K562 (cell line): ENCODE measurements around the gene PPT2. TPM values are rescaled to one million over a fixed set of nuclear protein-coding genes. Genes with fewer than 3 reads are reported as not detected.

Source experiments
- BACH1 ChIP-seq: fragments of 200-800 bp; sonication (Bioruptor generic); IDR thresholded peaks from 2 replicates; pipeline ENCODE4 v1.6.1; 2016; ENCODE audit warnings: missing genetic modification characterization, missing compliant biosample characterization
- FOXK2 ChIP-seq, 2 experiments: fragments of 450-650 bp; IDR thresholded peaks in 1 of 2; conservative IDR thresholded peaks in 1 of 2; 2 replicates each; pipeline ENCODE4 v1.6.1; 2016; ENCODE audit warnings: low read depth in 2 of 2, mild to moderate bottlenecking in 1 of 2
- HDAC1 ChIP-seq, 2 experiments: fragments of 450-650 bp; IDR thresholded peaks; 2 replicates each; pipeline ENCODE4 v1.6.1; 2016 to 2017; ENCODE audit warnings: inconsistent platforms in 1 of 2, mild to moderate bottlenecking in 1 of 2, moderate library complexity in 1 of 2
- HIVEP1 ChIP-seq: fragments of 250-450 bp; sonication (Bioruptor Pico); IDR thresholded peaks from 2 replicates; pipeline ENCODE4 v1.4.0; 2020; ENCODE audit warnings: mild to moderate bottlenecking
- HSF4 ChIP-seq: fragments of 250-450 bp; sonication (Bioruptor Pico); IDR thresholded peaks from 2 replicates; pipeline ENCODE4 v2.1.2; 2022; ENCODE audit warnings: mild to moderate bottlenecking, moderate library complexity, borderline replicate concordance
- KLF13 ChIP-seq: fragments of 450-650 bp; IDR thresholded peaks from 2 replicates; pipeline ENCODE4 v1.6.1; 2016; ENCODE audit warnings: missing genetic modification characterization, low read depth, mild to moderate bottlenecking, missing compliant biosample characterization, moderate library complexity, borderline replicate concordance
- LEF1 ChIP-seq: fragments of 450-650 bp; IDR thresholded peaks from 2 replicates; pipeline ENCODE4 v1.6.1; 2016; ENCODE audit warnings: mild to moderate bottlenecking
- NR2F6 ChIP-seq: fragments of 450-650 bp; formaldehyde crosslinking; IDR thresholded peaks from 2 replicates; pipeline ENCODE4 v1.4.0; 2020; ENCODE audit warnings: mild to moderate bottlenecking
- POLR2G ChIP-seq: fragments of 200-400 bp; formaldehyde crosslinking; IDR thresholded peaks from 2 replicates; pipeline ENCODE4 v1.6.1; 2017; ENCODE audit warnings: low read depth, mild to moderate bottlenecking, antibody characterized with exemption, low read length, moderate library complexity
- PTRF ChIP-seq: fragments of 450-650 bp; IDR thresholded peaks from 2 replicates; pipeline ENCODE4 v1.6.1; 2016; ENCODE audit warnings: mild to moderate bottlenecking, missing genetic modification characterization, missing compliant biosample characterization
- PURB ChIP-seq: sonication (generic); formaldehyde crosslinking; IDR thresholded peaks from 2 replicates; pipeline ENCODE4 v1.9.0; 2021; ENCODE audit warnings: low read depth, mild to moderate bottlenecking, missing genetic modification reagents
- SPI1 ChIP-seq: IDR thresholded peaks from 2 replicates; pipeline ENCODE4 v1.6.1; 2011; ENCODE audit warnings: low read depth, low read length, control low read depth, borderline replicate concordance
- ZBTB1 ChIP-seq: sonication (generic); formaldehyde crosslinking; IDR thresholded peaks from 2 replicates; pipeline ENCODE4 v1.8.1; 2023; ENCODE audit warnings: missing genetic modification reagents, low read depth, mild to moderate bottlenecking, borderline replicate concordance
- ZNF717 ChIP-seq: fragments of 250-450 bp; sonication (Bioruptor Pico); IDR thresholded peaks from 2 replicates; pipeline ENCODE4 v1.5.0; 2021
- ZZZ3 ChIP-seq: fragments of 450-650 bp; IDR thresholded peaks from 2 replicates; pipeline ENCODE4 v1.6.1; 2016; ENCODE audit warnings: antibody characterized with exemption, mild to moderate bottlenecking, moderate library complexity
- polyA plus RNA-seq, 8 experiments: library from polyadenylated mRNA; depleted of rRNA in 4 of 8; stranded (reverse) in 5 of 8; unstranded in 3 of 8; fragments of >200 nt; fragmentation: Nextera tagmentation in 2 of 8; fragmentation: Illumina TruSeq in 1 of 8; extraction: Ambion mirVana in 2 of 8; extraction: Trizol in 1 of 8; gene quantifications; 2 replicates each; pipeline versions ENCODE4 v1.2.1 to v1.2.3, GENCODE V29; 2011 to 2014; ENCODE audit warnings: inconsistent platforms in 1 of 8, missing spikeins in 1 of 8
- total RNA-seq, 7 experiments: library from RNA; depleted of rRNA in 6 of 7; stranded (reverse); fragments of >200 nt in 6 of 7; fragmentation: Illumina TruSeq in 2 of 7; extraction: Trizol in 2 of 7; gene quantifications; 2 replicates each; pipeline versions ENCODE4 v1.2.1 to v1.2.3, GENCODE V29; 2011 to 2021; ENCODE audit warnings: low replicate concordance in 1 of 7
- TF ChIP-seq, protein P1 (sequence below): fragments of 250-450 bp; sonication (Bioruptor Pico); IDR thresholded peaks from 2 replicates; pipeline ENCODE4 v1.9.0; 2021; ENCODE audit warnings: mild to moderate bottlenecking, inconsistent platforms
- TF ChIP-seq, protein P2 (sequence below): sonication (generic); formaldehyde crosslinking; IDR thresholded peaks from 2 replicates; pipeline ENCODE4 v1.8.0; 2023; ENCODE audit warnings: missing genetic modification reagents, mild to moderate bottlenecking, borderline replicate concordance
- TF ChIP-seq, protein P3 (sequence below), 3 experiments: IDR thresholded peaks in 2 of 3; conservative IDR thresholded peaks in 1 of 3; 2 replicates each; pipeline ENCODE4 v1.5.1; 2011 to 2012; ENCODE audit warnings: low read length in 3 of 3, mild to moderate bottlenecking in 3 of 3, control low read depth in 2 of 3, improper control_type of control experiment in 1 of 3, inconsistent platforms in 1 of 3, low read depth in 1 of 3, mixed read lengths in 1 of 3, moderate library complexity in 1 of 3; ENCODE audit not compliant: insufficient read depth in 2 of 3

PPT2 gene
- total and polyA plus RNA-seq, 9 of the 15 experiments (the other 6 are each of a cell fraction or from before 2014, with no cell fraction given), result 27.4 to 98.8 (median 69.9) TPM

DNA sequence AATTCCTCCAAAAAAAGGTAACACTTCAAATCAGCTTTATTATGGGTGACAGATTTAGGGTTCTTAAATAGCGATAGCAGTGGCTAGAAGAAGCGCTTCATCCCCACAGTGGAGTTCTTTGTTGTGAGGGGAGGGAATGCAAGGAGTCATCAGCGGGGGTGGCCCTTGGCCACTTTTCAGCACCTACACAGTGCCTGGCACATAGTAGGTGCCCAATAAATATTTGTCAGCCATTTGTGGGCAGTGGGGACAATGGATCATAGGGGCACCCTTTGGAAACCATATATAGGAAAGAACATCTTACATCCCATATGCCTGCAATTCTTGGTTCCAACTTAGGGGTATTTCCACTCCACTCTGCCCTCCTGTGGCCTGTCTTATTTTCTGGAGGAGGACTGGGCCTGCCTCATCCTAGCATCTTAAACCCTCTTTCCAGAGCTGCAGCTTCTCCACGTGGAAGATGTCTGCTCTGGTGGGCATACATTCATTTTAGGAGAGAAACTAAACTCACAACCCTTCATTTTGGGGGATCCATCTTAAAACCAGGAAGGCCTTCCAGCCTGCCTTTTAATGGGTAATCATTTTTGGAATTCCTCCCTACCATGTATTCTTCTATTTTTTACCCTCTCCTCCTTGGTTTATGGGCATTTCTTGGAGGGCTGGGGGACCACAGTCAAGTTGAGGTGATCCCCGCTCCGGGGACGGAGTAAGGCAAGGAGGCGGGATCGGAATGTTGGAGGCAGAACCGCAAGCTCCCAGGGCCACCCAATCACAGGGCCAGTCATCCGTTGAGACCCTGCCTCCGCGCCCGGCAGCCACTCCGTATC, 41.1 kb downstream of the PPT2 start (continued):
- TF ChIP-seq HDAC1 (IDR thresholded peaks at IDR 0.05), result peak in 1 of 2 experiments; percentile 59; a peak in 1 of 4 replicates
- no peak for TF ChIP-seq HSF4 (CRISPR knock-in tag)
- TF ChIP-seq PURB (CRISPR knock-in tag), result no peak
- no peak for TF ChIP-seq NR2F6
- TF ChIP-seq, protein P1, sequence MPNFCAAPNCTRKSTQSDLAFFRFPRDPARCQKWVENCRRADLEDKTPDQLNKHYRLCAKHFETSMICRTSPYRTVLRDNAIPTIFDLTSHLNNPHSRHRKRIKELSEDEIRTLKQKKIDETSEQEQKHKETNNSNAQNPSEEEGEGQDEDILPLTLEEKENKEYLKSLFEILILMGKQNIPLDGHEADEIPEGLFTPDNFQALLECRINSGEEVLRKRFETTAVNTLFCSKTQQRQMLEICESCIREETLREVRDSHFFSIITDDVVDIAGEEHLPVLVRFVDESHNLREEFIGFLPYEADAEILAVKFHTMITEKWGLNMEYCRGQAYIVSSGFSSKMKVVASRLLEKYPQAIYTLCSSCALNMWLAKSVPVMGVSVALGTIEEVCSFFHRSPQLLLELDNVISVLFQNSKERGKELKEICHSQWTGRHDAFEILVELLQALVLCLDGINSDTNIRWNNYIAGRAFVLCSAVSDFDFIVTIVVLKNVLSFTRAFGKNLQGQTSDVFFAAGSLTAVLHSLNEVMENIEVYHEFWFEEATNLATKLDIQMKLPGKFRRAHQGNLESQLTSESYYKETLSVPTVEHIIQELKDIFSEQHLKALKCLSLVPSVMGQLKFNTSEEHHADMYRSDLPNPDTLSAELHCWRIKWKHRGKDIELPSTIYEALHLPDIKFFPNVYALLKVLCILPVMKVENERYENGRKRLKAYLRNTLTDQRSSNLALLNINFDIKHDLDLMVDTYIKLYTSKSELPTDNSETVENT, result no peak
- no peak for TF ChIP-seq PTRF (tag)
- TF ChIP-seq HIVEP1 (CRISPR knock-in tag), result no peak
- peak; percentile 59 for TF ChIP-seq LEF1
- TF ChIP-seq, protein P2, sequence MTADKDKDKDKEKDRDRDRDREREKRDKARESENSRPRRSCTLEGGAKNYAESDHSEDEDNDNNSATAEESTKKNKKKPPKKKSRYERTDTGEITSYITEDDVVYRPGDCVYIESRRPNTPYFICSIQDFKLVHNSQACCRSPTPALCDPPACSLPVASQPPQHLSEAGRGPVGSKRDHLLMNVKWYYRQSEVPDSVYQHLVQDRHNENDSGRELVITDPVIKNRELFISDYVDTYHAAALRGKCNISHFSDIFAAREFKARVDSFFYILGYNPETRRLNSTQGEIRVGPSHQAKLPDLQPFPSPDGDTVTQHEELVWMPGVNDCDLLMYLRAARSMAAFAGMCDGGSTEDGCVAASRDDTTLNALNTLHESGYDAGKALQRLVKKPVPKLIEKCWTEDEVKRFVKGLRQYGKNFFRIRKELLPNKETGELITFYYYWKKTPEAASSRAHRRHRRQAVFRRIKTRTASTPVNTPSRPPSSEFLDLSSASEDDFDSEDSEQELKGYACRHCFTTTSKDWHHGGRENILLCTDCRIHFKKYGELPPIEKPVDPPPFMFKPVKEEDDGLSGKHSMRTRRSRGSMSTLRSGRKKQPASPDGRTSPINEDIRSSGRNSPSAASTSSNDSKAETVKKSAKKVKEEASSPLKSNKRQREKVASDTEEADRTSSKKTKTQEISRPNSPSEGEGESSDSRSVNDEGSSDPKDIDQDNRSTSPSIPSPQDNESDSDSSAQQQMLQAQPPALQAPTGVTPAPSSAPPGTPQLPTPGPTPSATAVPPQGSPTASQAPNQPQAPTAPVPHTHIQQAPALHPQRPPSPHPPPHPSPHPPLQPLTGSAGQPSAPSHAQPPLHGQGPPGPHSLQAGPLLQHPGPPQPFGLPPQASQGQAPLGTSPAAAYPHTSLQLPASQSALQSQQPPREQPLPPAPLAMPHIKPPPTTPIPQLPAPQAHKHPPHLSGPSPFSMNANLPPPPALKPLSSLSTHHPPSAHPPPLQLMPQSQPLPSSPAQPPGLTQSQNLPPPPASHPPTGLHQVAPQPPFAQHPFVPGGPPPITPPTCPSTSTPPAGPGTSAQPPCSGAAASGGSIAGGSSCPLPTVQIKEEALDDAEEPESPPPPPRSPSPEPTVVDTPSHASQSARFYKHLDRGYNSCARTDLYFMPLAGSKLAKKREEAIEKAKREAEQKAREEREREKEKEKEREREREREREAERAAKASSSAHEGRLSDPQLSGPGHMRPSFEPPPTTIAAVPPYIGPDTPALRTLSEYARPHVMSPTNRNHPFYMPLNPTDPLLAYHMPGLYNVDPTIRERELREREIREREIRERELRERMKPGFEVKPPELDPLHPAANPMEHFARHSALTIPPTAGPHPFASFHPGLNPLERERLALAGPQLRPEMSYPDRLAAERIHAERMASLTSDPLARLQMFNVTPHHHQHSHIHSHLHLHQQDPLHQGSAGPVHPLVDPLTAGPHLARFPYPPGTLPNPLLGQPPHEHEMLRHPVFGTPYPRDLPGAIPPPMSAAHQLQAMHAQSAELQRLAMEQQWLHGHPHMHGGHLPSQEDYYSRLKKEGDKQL, result no peak
- no peak for TF ChIP-seq KLF13
- TF ChIP-seq BACH1 (tag), result 0 out of 2 replicates have a peak, but pooled peaks have one; percentile 29
- no peak for TF ChIP-seq SPI1
- TF ChIP-seq POLR2G, result no peak
- TF ChIP-seq, protein P3, sequence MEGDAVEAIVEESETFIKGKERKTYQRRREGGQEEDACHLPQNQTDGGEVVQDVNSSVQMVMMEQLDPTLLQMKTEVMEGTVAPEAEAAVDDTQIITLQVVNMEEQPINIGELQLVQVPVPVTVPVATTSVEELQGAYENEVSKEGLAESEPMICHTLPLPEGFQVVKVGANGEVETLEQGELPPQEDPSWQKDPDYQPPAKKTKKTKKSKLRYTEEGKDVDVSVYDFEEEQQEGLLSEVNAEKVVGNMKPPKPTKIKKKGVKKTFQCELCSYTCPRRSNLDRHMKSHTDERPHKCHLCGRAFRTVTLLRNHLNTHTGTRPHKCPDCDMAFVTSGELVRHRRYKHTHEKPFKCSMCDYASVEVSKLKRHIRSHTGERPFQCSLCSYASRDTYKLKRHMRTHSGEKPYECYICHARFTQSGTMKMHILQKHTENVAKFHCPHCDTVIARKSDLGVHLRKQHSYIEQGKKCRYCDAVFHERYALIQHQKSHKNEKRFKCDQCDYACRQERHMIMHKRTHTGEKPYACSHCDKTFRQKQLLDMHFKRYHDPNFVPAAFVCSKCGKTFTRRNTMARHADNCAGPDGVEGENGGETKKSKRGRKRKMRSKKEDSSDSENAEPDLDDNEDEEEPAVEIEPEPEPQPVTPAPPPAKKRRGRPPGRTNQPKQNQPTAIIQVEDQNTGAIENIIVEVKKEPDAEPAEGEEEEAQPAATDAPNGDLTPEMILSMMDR (IDR thresholded peaks at IDR 0.05 in 2 of 3, conservative IDR thresholded peaks at IDR 0.05 in 1 of 3; ENCODE audit: insufficient read depth in 2 of 3, low read depth in 1 of 3, low read length in 3 of 3), result peak; percentile 72 to 96 (median 85)
- no peak for TF ChIP-seq ZZZ3
- TF ChIP-seq ZNF717 (CRISPR knock-in tag), result no peak
- TF ChIP-seq FOXK2 (conservative IDR thresholded peaks at IDR 0.05 in 1 of 2, IDR thresholded peaks at IDR 0.05 in 1 of 2; ENCODE audit: low read depth in 2 of 2), result no peak
- TF ChIP-seq ZBTB1 (CRISPR knock-in tag), result no peak
